Cardiac ventricle fibroblast (primary cell): ENCODE results near the gene FADD. TPM values are rescaled to one million over a fixed set of nuclear protein-coding genes. Genes with fewer than 3 reads are reported as not detected.

ENCODE experiments used
- total RNA-seq: library from RNA; depleted of rRNA; stranded (reverse); fragments of >200 nt; gene quantifications from 2 replicates; pipeline ENCODE4 v1.2.3, GENCODE V29; 2015

Gene FADD
- total RNA-seq, result 23.5 and 30.6 TPM in 2 replicates

GRCh38 chr11:70202920-70203750 is at the start of gene FADD:
TSS of gene FADD (plus strand) at chr11:70203296. CDS start at chr11:70203460, 164 bp downstream.

Other genes starting within 250 kb of the FADD start
- 0.19 TPM in 1 of 2 replicates, not detected in the other for gene ANO1, start 125.0 kb upstream of the FADD start, total RNA-seq
- gene PPFIA1, start 67.4 kb downstream of the FADD start, total RNA-seq, result 30.8 and 34.4 TPM in 2 replicates
- gene CTTN, start 195.2 kb downstream of the FADD start, total RNA-seq, result 194 and 331 TPM in 2 replicates